SU-DHL-6 (cell line): ENCODE results near the gene SUN1.
A peak's percentile ranks its signal among the peaks of the same experiment; 100 is the strongest.

Experiments
- H2AFZ ChIP-seq: fragments of 200-600 bp; sonication (generic); 2 replicates; pipeline ENCODE4 v1.6.1; 2014; ENCODE audit warnings: low read depth, mild to moderate bottlenecking, moderate library complexity, mixed read lengths, antibody characterized with exemption, low read length; ENCODE audit not compliant: severe bottlenecking
- H3F3A ChIP-seq: fragments of 200-600 bp; shearing (Covaris generic); 2 replicates; pipeline ENCODE4 v1.6.0; 2016; ENCODE audit warnings: antibody characterized with exemption, mild to moderate bottlenecking; ENCODE audit not compliant: insufficient read depth
- H3K27ac ChIP-seq: fragments of 200-600 bp; sonication (generic); 2 replicates; pipeline ENCODE4 v1.5.1; 2016; ENCODE audit warnings: low read depth, mild to moderate bottlenecking, low read length, moderate library complexity, mixed read lengths
- H3K27me3 ChIP-seq: fragments of 200-600 bp; sonication (generic), shearing (Covaris generic); 2 replicates; pipeline ENCODE4 v1.6.0; 2014; ENCODE audit warnings: mild to moderate bottlenecking, low read length
- H3K36me3 ChIP-seq: fragments of 200-600 bp; sonication (generic); 2 replicates; pipeline ENCODE4 v1.6.1; 2014; ENCODE audit warnings: mild to moderate bottlenecking, low read length, mixed read lengths
- H3K4me2 ChIP-seq: fragments of 300-600, 200-600 bp; shearing (Covaris generic), sonication (generic); 2 replicates; pipeline ENCODE4 v1.6.0; 2014; ENCODE audit warnings: low read length, low read depth, mild to moderate bottlenecking; ENCODE audit not compliant: poor library complexity, severe bottlenecking
- H3K4me3 ChIP-seq: fragments of 200-600 bp; sonication (generic); 2 replicates; pipeline ENCODE4 v1.5.1; 2014; ENCODE audit warnings: antibody characterized with exemption, low read length, mild to moderate bottlenecking, mixed read lengths; ENCODE audit not compliant: insufficient read depth, poor library complexity, severe bottlenecking
- H3K79me2 ChIP-seq: fragments of 200-600 bp; sonication (generic); 2 replicates; pipeline ENCODE4 v1.6.1; 2014; ENCODE audit warnings: mild to moderate bottlenecking, low read length, moderate library complexity; ENCODE audit not compliant: insufficient read depth
- H3K9ac ChIP-seq: fragments of 200-600 bp; sonication (generic); 2 replicates; pipeline ENCODE4 v1.7.0; 2014; ENCODE audit warnings: mild to moderate bottlenecking, low read length
- H3K9me2 ChIP-seq: fragments of 200-600 bp; sonication (generic); replicated peaks from 2 replicates; pipeline ENCODE4 v1.6.1; 2014; ENCODE audit warnings: low read length; ENCODE audit not compliant: insufficient read depth
- H3K9me3 ChIP-seq: fragments of 200-600 bp; sonication (generic); 2 replicates; pipeline ENCODE4 v1.6.1; 2014; ENCODE audit warnings: low read length, mixed read lengths; ENCODE audit not compliant: insufficient read depth
- H4K20me1 ChIP-seq: fragments of 200-600 bp; sonication (generic); 2 replicates; pipeline ENCODE4 v1.6.1; 2014; ENCODE audit warnings: low read depth, mild to moderate bottlenecking, antibody characterized with exemption, low read length, moderate library complexity, mixed read lengths
- CTCF ChIP-seq: fragments of 200-600 bp; sonication (generic); IDR thresholded peaks from one replicate; pipeline ENCODE4 v1.5.1; 2017; ENCODE audit warnings: antibody characterized with exemption, mild to moderate bottlenecking, low read length, moderate library complexity; ENCODE audit not compliant: insufficient read depth, poor library complexity, severe bottlenecking
- EZH2phosphoT487 ChIP-seq: fragments of 200-600 bp; sonication (generic), shearing (Covaris generic); conservative IDR thresholded peaks from 2 replicates; pipeline ENCODE4 v1.6.1; 2018; ENCODE audit warnings: mild to moderate bottlenecking, antibody characterized with exemption, low read length, moderate library complexity, mixed read lengths

The SUN1 gene

GRCh38 chr7:836429-836828, 4.2 kb downstream of the SUN1 start:
- H3K36me3 ChIP-seq, result no peaks in the 10 kb centered on the region
- H3K27ac ChIP-seq, result no peak overlapping the region
- H3K4me3 ChIP-seq, result no peak overlapping the region
- H3K9me2 ChIP-seq, result no peaks in the 10 kb centered on the region
- no peak overlapping the region for H3K9ac ChIP-seq
- no peaks in the 10 kb centered on the region for H4K20me1 ChIP-seq
- peaks cover 20% of the 10 kb centered on the region; the same call in 1 of the 2 replicates for H3K79me2 ChIP-seq
- H3K27me3 ChIP-seq, result no peaks in the 10 kb centered on the region
- no peaks in the 10 kb centered on the region for H3K9me3 ChIP-seq
- H3K4me2 ChIP-seq, result no peak overlapping the region
- no peak overlapping the region for H2AFZ ChIP-seq
- TF ChIP-seq CTCF, result peak; percentile 18
- TF ChIP-seq EZH2phosphoT487, result no peak
- H3F3A ChIP-seq, result no peaks in the 10 kb centered on the region

- Histone ChIP-seq H3K9me2 (no peaks in the 10 kb centered on the region), H3K9me3 (no peaks in the 10 kb centered on the region), H3K9ac (no peak overlapping the region), H3F3A (no peaks in the 10 kb centered on the region), H2AFZ (no peak overlapping the region), H3K4me2 (no peak overlapping the region), H4K20me1 (no peaks in the 10 kb centered on the region), H3K36me3 (no peaks in the 10 kb centered on the region), H3K27ac (no peak overlapping the region), H3K27me3 (no peaks in the 10 kb centered on the region), H3K79me2 (peaks cover 20% of the 10 kb centered on the region; the same call in 1 of the 2 replicates), H3K4me3 (no peak overlapping the region)
- TF ChIP-seq CTCF (no peak), EZH2phosphoT487 (no peak)
Observed at GRCh38 chr7:837001-837400, 4.7 kb downstream of the SUN1 start.

GRCh38 chr7:840001-840600, 7.8 kb downstream of the SUN1 start:
- 0 out of 2 replicates have a peak, but pooled peaks cover 4% of the 10 kb centered on the region for H3K79me2 ChIP-seq
- no peaks in the 10 kb centered on the region for H4K20me1 ChIP-seq
- TF ChIP-seq CTCF, result no peak
- TF ChIP-seq EZH2phosphoT487, result no peak
- H3K36me3 ChIP-seq, result peaks cover 6% of the 10 kb centered on the region; the same call in 1 of the 2 replicates
- H3K4me2 ChIP-seq, result no peak overlapping the region
- H3K9ac ChIP-seq, result no peak overlapping the region
- H2AFZ ChIP-seq, result no peak overlapping the region
- no peak overlapping the region for H3K27ac ChIP-seq
- no peaks in the 10 kb centered on the region for H3K27me3 ChIP-seq
- no peaks in the 10 kb centered on the region for H3K9me2 ChIP-seq
- no peak overlapping the region for H3K4me3 ChIP-seq
- H3F3A ChIP-seq, result no peaks in the 10 kb centered on the region
- no peaks in the 10 kb centered on the region for H3K9me3 ChIP-seq
